OCI-LY3 (cell line): ENCODE measurements around the gene SNX14.
"Not testable (repeated sequence)": the region's sequence is repeated elsewhere in the genome, so short reads cannot be mapped to it uniquely, and the experiment has no call there.

Source experiments
- H2AFZ ChIP-seq: fragments of 200-600, 300-600 bp; shearing (Covaris generic); 2 replicates; pipeline ENCODE4 v1.6.0; 2014; ENCODE audit warnings: antibody characterized with exemption, low read depth, low read length
- H3K27ac ChIP-seq: fragments of 200-600, 300-600 bp; sonication (generic); 2 replicates; pipeline ENCODE4 v1.5.1; 2014; ENCODE audit warnings: mild to moderate bottlenecking, low read length, moderate library complexity, mixed read lengths
- H3K27me3 ChIP-seq: fragments of 200-600, 300-600 bp; sonication (generic); 2 replicates; pipeline ENCODE4 v1.6.1; 2014; ENCODE audit warnings: low read depth, low read length, mixed read lengths
- H3K36me3 ChIP-seq: fragments of 200-600, 300-600 bp; sonication (generic); replicated peaks from 2 replicates; pipeline ENCODE3; 2014; ENCODE audit warnings: low read depth, low read length, mixed read lengths
- H3K4me1 ChIP-seq: fragments of 300-600, 200-600 bp; sonication (generic); 2 replicates; pipeline ENCODE4 v1.6.1; 2014; ENCODE audit warnings: low read length, mixed read lengths
- H3K4me2 ChIP-seq: fragments of 200-600, 300-600 bp; sonication (generic); 2 replicates; pipeline ENCODE4 v1.6.1; 2014; ENCODE audit warnings: low read length, mixed read lengths
- H3K4me3 ChIP-seq: fragments of 300-600, 200-600 bp; sonication (generic); 2 replicates; pipeline ENCODE4 v1.5.1; 2014; ENCODE audit warnings: antibody characterized with exemption, mild to moderate bottlenecking, low read length, moderate library complexity
- H3K79me2 ChIP-seq: fragments of 300-600, 200-600 bp; shearing (Covaris generic); 2 replicates; pipeline ENCODE4 v1.6.1; 2014; ENCODE audit warnings: mild to moderate bottlenecking, low read length, mixed read lengths
- H3K9ac ChIP-seq: fragments of 300-600, 200-600 bp; shearing (Covaris generic); 2 replicates; pipeline ENCODE4 v1.6.0; 2014; ENCODE audit warnings: mild to moderate bottlenecking, low read length, moderate library complexity
- H3K9me3 ChIP-seq: fragments of 200-600, 300-600 bp; shearing (Covaris generic); 2 replicates; pipeline ENCODE4 v1.6.1; 2014; ENCODE audit warnings: low read length, mixed read lengths; ENCODE audit not compliant: insufficient read depth
- H4K20me1 ChIP-seq: fragments of 200-600, 300-600 bp; sonication (generic); 2 replicates; pipeline ENCODE4 v1.6.1; 2016; ENCODE audit warnings: low read length, mixed read lengths; ENCODE audit not compliant: insufficient read depth
- CTCF ChIP-seq: fragments of 200-600, 300-600 bp; sonication (generic); IDR thresholded peaks from 2 replicates; pipeline ENCODE4 v1.5.1; 2014; ENCODE audit warnings: antibody characterized with exemption, low read length, low read depth
- EZH2phosphoT487 ChIP-seq: fragments of 200-600 bp; shearing (Covaris generic); IDR thresholded peaks from 2 replicates; pipeline ENCODE4 v1.6.1; 2018; ENCODE audit warnings: antibody characterized with exemption, mixed run types, low read depth

SNX14 gene

GRCh38 chr6:85641522-85641896, 47.9 kb upstream of the SNX14 start:
- peaks cover 46% of the 10 kb centered on the region for H4K20me1 ChIP-seq
- TF ChIP-seq EZH2phosphoT487 (no peak), CTCF (no peak)
- H3K27me3 ChIP-seq: no peaks in the 10 kb centered on the region
- H3K9ac ChIP-seq: peak overlapping the region; percentile 100
- peaks cover 24% of the 10 kb centered on the region for H3K4me1 ChIP-seq
- H3K4me3 ChIP-seq: peak overlapping the region; percentile 100
- H3K79me2 ChIP-seq: peaks cover 66% of the 10 kb centered on the region
- H3K9me3 ChIP-seq: no peaks in the 10 kb centered on the region
- peak overlapping the region; percentile 82 for H3K4me2 ChIP-seq
- H2AFZ ChIP-seq: no peak overlapping the region
- peaks cover 47% of the 10 kb centered on the region for H3K36me3 ChIP-seq
- peak overlapping the region; percentile 98 for H3K27ac ChIP-seq

GRCh38 chr6:85640821-85641220, 47.2 kb upstream of the SNX14 start:
- Histone ChIP-seq H2AFZ (no peak overlapping the region), H3K4me1 (peaks cover 24% of the 10 kb centered on the region), H3K27me3 (no peaks in the 10 kb centered on the region), H4K20me1 (peaks cover 46% of the 10 kb centered on the region), H3K9me3 (no peaks in the 10 kb centered on the region), H3K9ac (peak overlapping the region; percentile 100), H3K27ac (no peak overlapping the region), H3K79me2 (peaks cover 73% of the 10 kb centered on the region), H3K4me3 (peak overlapping the region; percentile 100), H3K4me2 (peak overlapping the region; percentile 82), H3K36me3 (peaks cover 50% of the 10 kb centered on the region)
- no peak for TF ChIP-seq CTCF
- TF ChIP-seq EZH2phosphoT487: no peak

- H3K27me3 ChIP-seq: no peaks in the 10 kb centered on the region
- no peak overlapping the region for H3K4me2 ChIP-seq
- no peak overlapping the region for H3K9ac ChIP-seq
- H3K4me1 ChIP-seq: peaks cover 18% of the 10 kb centered on the region
- H4K20me1 ChIP-seq: peaks cover 66% of the 10 kb centered on the region
- no peak overlapping the region for H2AFZ ChIP-seq
- H3K79me2 ChIP-seq: peaks cover 98% of the 10 kb centered on the region
- TF ChIP-seq CTCF: no peak
- no peak for TF ChIP-seq EZH2phosphoT487
- H3K4me3 ChIP-seq: no peak overlapping the region
- H3K36me3 ChIP-seq: peaks cover 67% of the 10 kb centered on the region
- H3K9me3 ChIP-seq: no peaks in the 10 kb centered on the region
- no peak overlapping the region for H3K27ac ChIP-seq
Measured at GRCh38 chr6:85637579-85637978, 43.9 kb upstream of the SNX14 start.

GRCh38 chr6:85632164-85632942, 38.7 kb upstream of the SNX14 start:
- Histone ChIP-seq H3K36me3 (peaks cover 52% of the 10 kb centered on the region), H2AFZ (no peak overlapping the region), H3K79me2 (peaks cover 96% of the 10 kb centered on the region), H3K9me3 (no peaks in the 10 kb centered on the region), H3K4me3 (no peak overlapping the region), H3K4me2 (no peak overlapping the region), H3K9ac (no peak overlapping the region), H3K4me1 (no peaks in the 10 kb centered on the region), H3K27me3 (no peaks in the 10 kb centered on the region), H3K27ac (no peak overlapping the region), H4K20me1 (peaks cover 60% of the 10 kb centered on the region)
- TF ChIP-seq EZH2phosphoT487: no peak
- no peak for TF ChIP-seq CTCF

GRCh38 chr6:85631117-85631516, 37.5 kb upstream of the SNX14 start:
- Histone ChIP-seq H3K79me2 (peaks cover 96% of the 10 kb centered on the region), H4K20me1 (peaks cover 70% of the 10 kb centered on the region), H3K36me3 (peaks cover 52% of the 10 kb centered on the region)
- not testable (repeated sequence) for H3K27ac ChIP-seq, H3K9ac ChIP-seq, H3K4me1 ChIP-seq, H3K27me3 ChIP-seq, H3K4me3 ChIP-seq, H3K9me3 ChIP-seq, H2AFZ ChIP-seq, H3K4me2 ChIP-seq
